GM19193 (cell line): ENCODE measurements around the gene CFAP54.

ENCODE experiments used
- POLR2A ChIP-seq: IDR thresholded peaks from 4 replicates; pipeline ENCODE4 v1.6.1; 2011; ENCODE audit not compliant: insufficient read depth, insufficient read length; ENCODE audit errors: extremely low read depth

Gene CFAP54, protein sequence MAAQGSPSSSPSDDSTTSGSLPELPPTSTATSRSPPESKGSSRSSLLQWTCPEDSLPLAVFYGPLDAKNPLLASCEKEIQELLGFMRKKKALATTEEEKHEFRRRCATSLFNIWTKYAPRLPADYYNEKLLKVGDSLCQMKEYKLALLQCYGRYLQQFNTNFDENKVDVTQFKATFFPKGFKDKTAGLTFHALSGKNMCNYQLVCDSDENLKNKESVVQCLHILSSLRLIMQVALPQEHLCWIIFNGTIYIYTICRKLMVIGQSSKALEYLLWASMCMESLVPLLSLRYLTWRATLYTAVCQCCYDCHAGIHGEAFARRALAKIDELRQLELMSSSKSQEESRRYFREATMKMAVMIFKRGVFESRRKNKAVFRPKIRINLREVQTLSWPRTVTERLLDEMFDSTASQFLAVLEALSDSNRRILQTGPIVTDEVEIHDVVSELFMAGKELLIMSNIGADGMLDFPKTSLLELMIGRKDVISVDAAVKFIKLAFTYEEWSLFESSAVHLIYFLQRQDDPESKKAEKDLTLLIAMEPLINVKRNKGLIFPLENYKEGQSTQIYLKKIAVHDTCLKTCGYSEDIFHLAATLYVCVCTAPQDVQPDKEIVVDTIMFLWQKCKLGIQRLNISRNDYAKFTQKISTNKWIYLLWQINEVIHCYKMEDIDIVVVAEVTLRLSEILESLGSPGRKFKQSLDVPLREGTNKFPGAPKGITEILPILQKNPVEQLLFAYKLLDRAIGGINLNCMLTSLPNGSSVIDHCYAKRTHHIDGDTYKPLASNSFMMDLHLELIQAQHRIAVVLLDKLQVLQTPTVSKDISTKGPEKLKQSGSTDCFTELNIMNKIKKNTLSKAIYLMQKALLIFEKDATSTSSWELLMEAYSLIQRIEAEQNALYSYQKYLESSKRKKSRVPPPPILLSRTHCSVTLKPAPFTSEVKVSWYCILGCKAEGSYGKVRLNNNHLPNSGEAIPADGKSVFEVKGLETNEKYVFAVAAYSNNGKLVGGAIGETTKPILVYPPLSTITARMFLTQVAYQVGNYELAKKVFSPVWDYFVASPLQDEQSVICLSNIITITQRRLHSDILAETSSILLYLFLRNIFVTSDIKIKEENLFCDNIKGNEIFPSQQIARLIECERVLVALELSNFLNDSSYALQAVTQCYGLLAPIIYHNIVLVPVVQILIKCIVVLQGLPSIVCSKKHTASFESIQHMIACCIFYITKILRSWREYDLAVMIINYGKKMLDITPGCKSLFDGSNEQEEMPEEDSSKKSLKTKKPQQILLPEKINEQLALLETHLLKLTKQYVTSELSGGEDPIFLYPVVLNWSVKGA (N-terminal part only)

DNA sequence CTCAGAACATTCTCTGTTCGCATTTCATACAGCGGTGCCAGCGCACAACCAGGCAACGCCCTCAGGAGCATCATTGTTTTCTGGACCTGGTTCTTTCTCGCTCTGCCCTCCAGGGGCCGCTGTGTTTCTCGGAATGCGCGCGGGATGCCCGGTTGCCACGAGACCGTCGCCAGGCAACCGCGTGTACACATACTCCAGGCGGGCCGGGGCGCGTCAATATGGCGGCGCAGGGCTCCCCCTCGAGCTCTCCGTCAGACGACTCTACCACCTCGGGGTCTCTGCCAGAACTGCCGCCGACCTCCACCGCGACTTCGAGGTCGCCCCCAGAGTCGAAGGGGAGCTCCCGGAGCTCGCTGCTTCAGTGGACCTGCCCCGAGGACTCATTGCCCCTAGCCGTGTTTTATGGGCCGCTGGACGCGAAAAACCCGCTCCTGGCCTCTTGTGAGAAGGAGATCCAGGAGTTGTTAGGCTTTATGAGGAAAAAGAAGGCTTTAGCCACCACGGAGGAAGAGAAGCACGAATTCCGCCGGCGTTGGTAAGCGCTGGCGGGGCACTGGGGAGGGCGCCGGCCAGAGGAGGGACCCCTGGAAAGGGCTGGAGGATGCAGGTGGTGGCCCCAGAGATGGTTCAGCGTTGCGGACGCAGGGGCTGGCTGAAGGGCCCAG, at the start of gene CFAP54:
Gene CFAP54 (plus strand): TSS at position 186 of the 665 bp plus-strand sequence. CDS start 33 bp downstream, at position 219.
- TF ChIP-seq POLR2A, result no peak

DNA sequence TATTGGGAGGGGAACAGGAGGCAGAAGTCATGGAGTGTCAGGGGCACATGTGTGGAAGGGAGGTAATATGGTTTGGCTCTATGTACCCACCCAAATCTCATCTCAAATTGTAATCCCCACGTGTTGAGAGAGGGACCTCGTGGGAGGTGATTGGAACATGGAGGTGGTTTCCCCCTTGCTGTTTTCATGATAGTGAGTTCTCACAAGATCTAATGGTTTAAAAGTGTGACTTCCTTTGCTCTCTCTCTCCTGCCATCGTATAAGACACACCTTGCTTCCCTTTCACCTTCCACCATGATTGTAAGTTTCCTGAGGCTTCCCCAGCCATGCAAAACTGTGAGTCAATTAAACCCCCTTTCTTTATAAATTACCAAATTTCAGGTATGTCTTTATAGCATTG, 47.6 kb upstream of the CFAP54 start:
- no peak for TF ChIP-seq POLR2A

- TF ChIP-seq POLR2A, result no peak
These were observed 46.5 kb upstream of the CFAP54 start for GRCh38 chr12:96442906-96443305.

DNA sequence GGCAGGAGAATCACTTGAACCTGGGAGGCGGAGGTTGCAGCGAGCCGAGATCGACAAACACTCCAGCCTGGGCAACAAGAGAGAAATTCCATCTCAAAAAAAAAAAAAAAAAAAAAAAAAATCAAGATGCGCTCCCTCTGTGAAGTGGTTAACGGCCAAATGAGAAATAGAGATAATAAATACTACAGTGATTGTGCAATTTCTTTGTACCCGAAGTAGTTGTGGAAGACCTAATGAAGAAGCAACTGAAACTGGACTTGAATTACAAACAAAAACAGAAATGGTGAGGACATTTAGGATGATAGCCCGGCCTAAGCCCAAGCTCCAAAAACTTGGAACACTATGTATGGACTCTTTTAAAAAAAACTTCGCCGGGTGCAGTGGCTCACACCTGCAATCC, 45.0 kb upstream of the CFAP54 start:
- no peak for TF ChIP-seq POLR2A

DNA sequence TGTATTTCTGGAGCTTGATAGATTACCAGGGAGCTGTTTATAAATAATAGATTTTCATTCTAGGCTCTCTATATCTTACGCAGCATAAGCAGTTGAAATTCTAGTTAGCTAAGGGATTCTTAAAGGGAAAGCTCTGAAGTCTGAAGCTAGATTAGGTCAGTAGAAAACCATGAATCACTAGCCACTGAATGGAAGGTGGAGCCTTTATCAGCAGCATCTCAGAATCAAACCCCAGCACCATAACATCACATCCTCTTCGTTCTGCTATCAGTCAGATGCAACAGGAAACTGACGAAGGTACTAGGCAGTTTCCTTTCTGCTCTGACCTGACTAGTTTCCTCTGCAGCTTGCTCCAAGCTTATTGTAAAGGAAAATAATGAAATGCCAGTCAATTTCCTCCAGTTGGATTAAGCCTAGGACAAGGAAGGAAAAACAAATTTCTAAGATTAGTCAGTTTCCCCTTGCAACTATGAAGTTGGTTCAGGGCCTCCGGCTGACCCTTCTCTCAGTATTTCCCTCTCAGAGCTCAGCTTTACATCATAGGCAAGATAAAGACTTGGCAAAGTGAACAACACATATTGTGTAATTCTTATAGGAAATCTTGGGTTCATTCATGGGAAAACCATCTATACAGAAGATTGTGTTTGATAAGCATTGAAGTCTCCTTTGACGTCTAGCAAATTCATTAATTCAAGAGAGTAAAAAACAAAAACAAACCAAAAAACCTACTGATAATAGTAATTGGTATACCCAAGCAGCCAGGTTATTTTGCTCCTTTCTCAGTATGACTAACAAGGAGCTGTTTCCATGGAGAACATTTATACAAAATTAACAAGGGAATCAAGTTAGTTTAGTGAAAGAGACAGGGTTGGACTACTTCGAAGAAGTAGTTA, 43.4 kb upstream of the CFAP54 start:
- no peak for TF ChIP-seq POLR2A

DNA sequence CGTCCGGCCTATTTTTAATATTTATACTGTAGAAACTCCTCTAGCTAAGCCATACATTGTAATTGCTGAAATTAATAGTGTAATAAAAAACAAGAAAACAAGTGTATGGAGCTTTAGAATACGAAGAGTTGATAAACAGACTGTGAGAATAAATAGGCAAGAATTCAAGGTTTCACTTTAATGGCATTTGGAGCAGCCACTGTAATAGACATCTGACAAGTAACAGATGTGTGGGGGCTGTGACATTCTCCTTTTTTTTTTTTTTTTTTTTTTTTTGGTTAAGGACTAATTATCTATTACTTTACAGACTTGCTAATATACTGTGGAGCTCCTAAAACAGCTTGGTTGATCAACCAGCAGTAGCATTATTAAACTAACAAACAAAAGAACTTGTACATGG, 42.1 kb upstream of the CFAP54 start:
- TF ChIP-seq POLR2A, result no peak

DNA sequence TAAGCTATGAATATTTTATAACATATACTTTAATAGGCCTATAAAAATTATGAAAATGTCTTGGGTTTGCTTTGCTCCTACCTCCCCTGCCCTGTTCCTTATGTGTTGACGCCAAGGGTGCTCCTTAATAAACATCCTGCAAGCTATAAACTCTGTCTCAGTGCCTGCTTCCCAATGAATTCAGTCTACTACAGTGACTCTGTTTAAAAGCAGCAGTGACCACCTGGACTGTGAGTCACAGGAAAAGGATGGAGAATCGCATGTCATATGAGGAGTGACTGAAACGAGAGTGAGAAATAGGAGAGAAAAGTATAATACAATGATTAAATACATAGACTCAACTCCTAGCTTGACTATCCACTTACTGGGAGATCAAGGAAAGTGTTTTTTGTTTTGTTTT, 41.1 kb upstream of the CFAP54 start:
- TF ChIP-seq POLR2A, result no peak

- TF ChIP-seq POLR2A, result no peak
These were observed 37.0 kb upstream of the CFAP54 start for GRCh38 chr12:96452261-96452922.

DNA sequence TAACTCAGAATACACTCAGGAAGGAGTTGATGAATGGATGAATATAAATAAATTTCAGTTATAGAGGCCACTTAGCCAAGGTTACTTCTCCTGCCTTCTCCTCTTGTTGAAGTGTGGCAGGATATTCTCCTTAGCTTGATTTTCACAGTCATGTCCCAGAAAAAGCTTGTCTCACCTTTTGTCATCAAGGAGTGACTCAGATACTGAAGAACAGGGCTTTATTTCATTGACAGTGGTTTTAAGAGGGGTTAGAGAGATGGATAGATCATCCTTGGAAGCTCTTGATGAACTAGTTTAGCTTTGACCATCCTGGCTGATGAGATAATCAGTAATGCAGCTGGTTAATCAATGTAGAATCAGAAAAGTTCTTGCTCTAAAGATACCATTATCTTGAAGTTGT, 35.0 kb upstream of the CFAP54 start:
- no peak for TF ChIP-seq POLR2A

- no peak for TF ChIP-seq POLR2A
These were observed 33.0 kb upstream of the CFAP54 start for GRCh38 chr12:96456265-96456974.

DNA sequence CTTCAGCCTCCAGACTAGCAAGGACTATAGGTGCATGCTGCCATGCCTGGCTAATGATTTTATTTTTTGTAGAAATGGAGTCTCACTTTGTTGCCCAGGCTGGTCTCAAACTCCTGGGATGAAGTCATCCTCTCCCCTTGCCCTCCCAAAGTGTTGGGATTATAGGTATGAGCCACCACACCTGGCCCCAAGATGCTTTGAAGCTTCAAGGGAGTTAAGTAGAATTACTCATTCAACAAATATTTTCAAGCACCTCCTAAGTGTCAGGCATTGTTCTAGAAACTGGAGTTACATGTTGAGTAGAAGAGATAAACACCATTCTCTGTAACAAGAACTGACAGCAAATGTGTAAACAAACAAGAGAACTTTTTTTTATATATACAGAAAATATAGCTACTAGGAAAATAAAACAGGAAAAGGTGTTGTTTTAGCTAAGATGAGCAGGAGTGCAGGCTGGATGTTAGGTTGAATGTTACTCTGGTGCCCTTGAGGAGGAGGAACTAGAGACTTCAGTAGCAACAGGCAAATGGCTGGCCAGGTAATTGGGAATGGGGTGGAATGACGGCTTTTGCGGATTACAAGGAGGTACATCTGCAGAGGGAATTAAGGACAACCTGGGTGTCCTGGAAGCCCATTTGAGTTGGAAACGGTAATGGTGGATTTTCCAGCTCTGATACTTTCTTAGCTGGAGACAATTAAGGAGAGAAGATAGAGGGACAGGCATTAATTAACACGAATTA, 32.0 kb upstream of the CFAP54 start:
- no peak for TF ChIP-seq POLR2A
